Measurements from ENCODE around the gene TJP1.

DNA sequence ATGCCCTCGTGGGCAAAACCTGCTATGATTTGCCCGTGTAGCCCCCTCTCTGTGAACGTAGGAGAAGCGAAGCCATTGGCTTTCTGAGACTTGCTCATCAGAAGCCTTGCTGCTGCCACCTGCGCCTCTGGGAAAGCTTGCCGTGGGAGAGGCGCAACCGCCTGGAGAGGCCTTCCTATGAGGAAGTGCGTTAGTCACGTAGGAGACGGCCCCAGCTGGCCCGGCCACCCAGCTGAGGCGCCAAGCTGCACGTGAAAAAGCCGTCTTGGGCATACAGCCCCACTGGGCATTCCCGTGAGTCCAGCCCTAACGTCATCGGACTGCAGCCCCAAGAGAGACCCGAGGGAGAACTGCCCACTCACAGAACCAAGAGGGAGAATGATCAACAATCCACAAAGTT is 49.1 kb upstream of the TJP1 start:
- TF ChIP-seq CTCF (optimal IDR thresholded peaks at IDR 0.05 in 1 of 3, IDR thresholded peaks at IDR 0.05 in 1 of 3, conservative IDR thresholded peaks at IDR 0.05 in 1 of 3; ENCODE audit: extremely low read depth in 1 of 3, insufficient read depth in 2 of 3, low read length in 3 of 3) (no peak), EZH2 (IDR thresholded peaks at IDR 0.05; ENCODE audit: low read length) (no peak)
